HCEC 1CT (cell line): ENCODE measurements around the gene SHC1.
"Not testable (repeated sequence)": the region's sequence is repeated elsewhere in the genome, so short reads cannot be mapped to it uniquely, and the experiment has no call there.

ENCODE experiments used
- DNase-seq: peaks from one replicate; pipeline ENCODE4 v3.0.0-alpha.2; 2017

The SHC1 gene

GRCh38 chr1:154993572-154994268 is 23.2 kb upstream of the SHC1 start, which contains the start of gene LENEP:
TSS of gene LENEP (plus strand) at chr1:154993586. CDS start at chr1:154993608, 22 bp downstream.
- DNase-seq: no peak

DNA sequence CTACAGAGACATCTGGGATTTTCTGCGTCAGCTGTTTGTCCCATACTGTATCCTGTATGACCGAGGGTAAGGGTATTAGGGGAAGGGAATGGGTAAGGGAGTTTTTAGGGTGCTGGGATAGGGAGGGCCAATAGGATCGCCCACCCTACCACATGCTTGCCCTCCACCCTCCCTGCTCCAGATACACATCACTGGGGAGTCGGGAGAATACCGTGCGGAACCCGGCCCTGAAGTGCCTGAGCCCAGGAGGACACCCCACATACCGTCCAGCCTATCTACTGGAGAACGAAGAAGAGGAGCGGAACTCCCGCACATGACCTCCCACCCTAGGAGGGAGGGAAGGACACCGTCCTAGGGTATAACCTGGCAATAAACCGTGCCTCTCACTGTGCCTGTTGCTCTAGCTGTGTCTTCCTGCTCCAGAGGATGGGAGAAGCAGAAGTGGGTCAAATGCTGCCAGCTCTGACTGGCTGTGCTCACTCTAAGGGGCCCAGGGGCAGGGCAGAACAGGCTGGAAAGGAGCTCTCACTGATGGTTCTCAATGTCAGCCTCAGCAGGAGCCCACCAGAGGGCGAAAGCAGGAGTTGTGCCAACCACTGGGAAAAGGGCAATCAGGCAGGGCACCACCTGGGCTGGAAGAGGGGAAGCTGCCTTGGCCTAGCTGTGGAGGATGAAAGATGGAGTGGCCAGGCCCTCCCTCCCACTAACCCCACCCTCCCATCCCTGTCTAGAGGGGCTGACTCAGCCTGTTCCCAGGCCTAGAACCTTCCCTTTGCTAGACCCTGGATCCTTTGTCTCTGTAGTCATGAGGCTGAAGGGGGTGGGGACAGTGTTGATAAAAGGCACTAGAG is 22.4 kb upstream of the SHC1 start:
- DNase-seq: no peak

- DNase-seq: no peak
Measured at GRCh38 chr1:154990276-154990675, 19.7 kb upstream of the SHC1 start.

- DNase-seq: no peak
Measured at GRCh38 chr1:154989195-154989860, 18.8 kb upstream of the SHC1 start.

GRCh38 chr1:154988058-154988954 is 17.8 kb upstream of the SHC1 start:
- DNase-seq: no peak

- no peak for DNase-seq
Measured at GRCh38 chr1:154987326-154987725, 16.8 kb upstream of the SHC1 start.

- DNase-seq: not testable (repeated sequence)
Measured at GRCh38 chr1:154986736-154987135, 16.2 kb upstream of the SHC1 start.

- no peak for DNase-seq
Measured at GRCh38 chr1:154983776-154984466, 13.4 kb upstream of the SHC1 start.

DNA sequence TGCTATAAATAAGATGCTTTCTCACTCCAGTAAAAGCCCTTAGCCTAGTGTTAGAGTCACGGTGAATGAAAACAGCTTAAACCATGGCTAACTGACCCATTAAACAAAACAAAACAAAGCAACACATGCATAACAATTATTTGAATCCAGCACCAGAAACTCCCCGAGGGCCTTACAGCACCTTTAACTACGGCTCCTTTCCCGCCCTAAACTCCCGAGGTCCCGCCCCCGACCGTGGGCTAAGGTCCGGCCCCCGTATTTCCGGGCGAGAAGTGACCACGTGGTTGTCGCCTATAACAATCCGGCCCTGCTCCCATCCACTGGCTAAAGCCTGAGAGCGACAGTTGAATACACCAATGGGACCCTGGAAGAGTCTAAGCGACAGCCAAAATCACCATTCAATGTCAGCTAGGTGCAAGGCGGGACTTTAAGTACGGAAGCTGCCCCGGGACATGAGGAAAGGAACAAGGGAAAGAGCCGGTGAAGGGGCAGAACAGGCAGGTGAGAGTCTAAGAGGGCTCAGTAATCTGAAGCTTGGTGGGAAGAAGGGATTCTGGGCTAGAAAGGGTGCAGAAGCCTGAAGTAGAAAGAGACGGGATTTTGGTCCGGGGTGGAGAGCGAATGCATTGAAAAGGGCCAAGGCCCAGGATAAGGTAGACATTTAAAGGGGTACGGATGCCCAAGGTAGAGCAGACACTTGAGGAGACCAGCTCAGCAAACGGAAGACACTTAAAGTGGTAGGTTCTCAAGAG is 12.5 kb upstream of the SHC1 start, which contains the start of gene FLAD1:
TSS of gene FLAD1 (plus strand) at position 448 of the 752 bp plus-strand sequence. CDS start 351 bp downstream, outside the sequence.
- DNase-seq: peak; percentile 99

GRCh38 chr1:154982341-154982740 is 11.8 kb upstream of the SHC1 start:
- no peak for DNase-seq

DNA sequence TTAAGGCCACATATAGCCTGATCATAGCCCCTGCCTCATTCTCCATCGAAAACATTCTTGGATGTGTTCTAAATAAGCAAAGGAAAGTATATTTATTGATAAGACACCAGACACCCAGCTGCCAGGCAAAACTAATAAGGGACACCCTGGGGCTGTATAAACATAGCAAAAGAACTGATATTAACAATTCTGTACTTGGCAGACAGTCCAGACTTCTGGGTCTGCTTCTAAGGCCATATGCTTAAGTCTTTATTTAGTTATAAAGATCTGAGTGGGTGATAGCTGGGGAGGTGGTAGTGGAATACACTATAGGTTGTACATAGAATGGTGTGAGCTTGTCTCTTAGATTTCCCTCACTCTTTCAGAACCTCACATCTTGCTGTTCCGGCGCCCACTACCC is 7.8 kb upstream of the SHC1 start:
- no peak for DNase-seq

- DNase-seq: not testable (repeated sequence)
Measured at GRCh38 chr1:154977762-154978161, 7.2 kb upstream of the SHC1 start.

GRCh38 chr1:154975409-154976059 is 5.0 kb upstream of the SHC1 start:
- DNase-seq: peak; percentile 44

- peak; percentile 93 for DNase-seq
Measured at GRCh38 chr1:154974808-154975408, 4.4 kb upstream of the SHC1 start.

- DNase-seq: peak; percentile 100
Measured at GRCh38 chr1:154974102-154974807, 3.7 kb upstream of the SHC1 start, which contains the start of gene CKS1B. TSS of gene CKS1B (plus strand) at chr1:154974681. CDS start at chr1:154974746, 65 bp downstream.

GRCh38 chr1:154973344-154974101 is 3.0 kb upstream of the SHC1 start:
- peak; percentile 96 for DNase-seq

- DNase-seq: peak; percentile 95
Measured at GRCh38 chr1:154972517-154973343, 2.2 kb upstream of the SHC1 start.

- DNase-seq: no peak
Measured at GRCh38 chr1:154972213-154972516, 1.6 kb upstream of the SHC1 start.
